AG09319 (cell line): ENCODE measurements around the gene BIK.

Experiments used
- DNase-seq: peaks from one replicate; pipeline ENCODE4 v3.0.0-alpha.2; 2010; ENCODE audit warnings: low read depth; ENCODE audit errors: extremely low read depth
- CTCF ChIP-seq: IDR thresholded peaks from 2 replicates; pipeline ENCODE4 v1.5.1; 2011; ENCODE audit warnings: low read depth, mild to moderate bottlenecking, inconsistent platforms, low read length, moderate library complexity

BIK gene

GRCh38 chr22:43106302-43106701, 4.2 kb upstream of the BIK start:
- no peak for TF ChIP-seq CTCF
- no peak for DNase-seq

GRCh38 chr22:43109511-43109910, 1.0 kb upstream of the BIK start:
- no peak for TF ChIP-seq CTCF
- no peak for DNase-seq

GRCh38 chr22:43109921-43110443, 568 bp upstream of the BIK start:
- no peak for TF ChIP-seq CTCF
- no peak for DNase-seq

GRCh38 chr22:43110927-43111623, 525 bp downstream of the BIK start:
- no peak for TF ChIP-seq CTCF
- no peak for DNase-seq

- no peak for DNase-seq
- no peak for TF ChIP-seq CTCF
Measured at GRCh38 chr22:43113526-43114251, 3.1 kb downstream of the BIK start.

- no peak for DNase-seq
- TF ChIP-seq CTCF: no peak
Measured at GRCh38 chr22:43114958-43115357, 4.4 kb downstream of the BIK start.

- no peak for TF ChIP-seq CTCF
- DNase-seq: no peak
Measured at GRCh38 chr22:43116932-43117331, 6.4 kb downstream of the BIK start.
